Vein endothelial cell (primary cell): ENCODE measurements around the gene NUDT17. TPM values are rescaled to one million over a fixed set of nuclear protein-coding genes. Genes with fewer than 3 reads are reported as not detected.

Source experiments
- small RNA-seq: library from RNA; depleted of rRNA; stranded (forward); fragments of <200 nt; gene quantifications from one replicate; pipeline ENCODE3, GENCODE V24; 2012
- total RNA-seq: library from RNA; depleted of rRNA; stranded (reverse); fragments of >200 nt; gene quantifications from 2 replicates; pipeline ENCODE4 v1.2.3, GENCODE V29; 2012

Gene NUDT17
- total RNA-seq = 2.6 and 3.7 TPM in 2 replicates

GRCh38 chr1:145845514-145846161 lies at the start of gene NUDT17:
NUDT17 (plus strand) TSS chr1:145845630; CDS start chr1:145845641, 11 bp downstream.

GRCh38 chr1:145823565-145824498 lies 21.6 kb upstream of the NUDT17 start, which contains the start of the genes POLR3C and RNF115:
POLR3C (plus strand) TSS chr1:145824200; CDS start chr1:145825777, 1,577 bp downstream.
RNF115 (minus strand) TSS chr1:145824095; CDS start chr1:145823873, 222 bp downstream.

DNA sequence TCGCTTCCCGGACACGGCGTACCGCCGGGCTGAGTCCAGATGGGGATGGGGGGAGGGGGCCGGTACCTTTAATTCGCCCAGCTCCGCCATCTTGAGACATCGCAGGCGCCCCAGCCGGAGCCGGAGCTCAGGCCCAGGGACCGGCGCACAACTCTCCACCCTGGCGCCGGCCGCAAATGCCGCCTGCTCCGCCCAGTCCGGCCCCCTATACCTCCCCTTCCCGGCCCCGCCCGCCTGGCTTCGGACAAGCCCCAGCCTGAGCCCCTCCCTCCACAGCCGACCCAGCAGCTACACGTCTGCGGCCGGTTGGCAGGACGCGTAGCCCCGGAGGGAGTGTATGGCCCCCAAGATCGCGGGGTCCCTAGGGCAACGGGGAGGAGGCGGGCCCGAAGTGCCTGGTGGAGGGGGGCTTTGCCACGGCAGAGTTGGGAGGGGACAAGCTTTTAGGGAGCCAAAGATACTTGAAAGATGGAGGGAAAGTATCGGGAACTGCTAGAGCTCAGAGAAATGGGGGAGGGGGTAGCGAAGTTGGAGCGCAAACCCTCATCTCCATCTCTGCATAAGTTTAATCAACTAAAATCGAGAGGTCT lies 13.6 kb downstream of the NUDT17 start, which contains the start of gene PIAS3:
TSS of gene PIAS3 (minus strand) at position 181 of the 590 bp plus-strand sequence. CDS start at position 90, 91 bp downstream.

GRCh38 chr1:145885738-145886287 lies 40.4 kb downstream of the NUDT17 start, which contains the start of gene ANKRD35:
ANKRD35 (minus strand) TSS chr1:145885866; CDS start chr1:145885758, 108 bp downstream.

Small RNA genes lying within 50 kb of the gene (small RNA-seq; reads per million reads assigned to genes)
- not detected for gene MIR6736

Other genes starting within 250 kb of the NUDT17 start
- gene GPR89A, start 237.6 kb upstream of the NUDT17 start, total RNA-seq = 23.5 and 25.8 TPM in 2 replicates
- gene PDZK1, start 138.3 kb upstream of the NUDT17 start, total RNA-seq = 0.29 and 0.33 TPM in 2 replicates
- not detected in 2 replicates for gene CD160, start 126.1 kb upstream of the NUDT17 start, total RNA-seq
- gene RNF115, start 21.5 kb upstream of the NUDT17 start, total RNA-seq = 18.0 and 20.3 TPM in 2 replicates
- 48.3 and 56.2 TPM in 2 replicates for gene POLR3C, start 21.4 kb upstream of the NUDT17 start, total RNA-seq
- 18.3 and 19.6 TPM in 2 replicates for gene PIAS3, start 13.5 kb downstream of the NUDT17 start, total RNA-seq
- gene ANKRD35, start 40.2 kb downstream of the NUDT17 start, total RNA-seq = under 0.01 and 0.10 TPM in 2 replicates
- 40.2 and 51.3 TPM in 2 replicates for gene ITGA10, start 64.4 kb downstream of the NUDT17 start, total RNA-seq
- 22.5 and 28.1 TPM in 2 replicates for gene PEX11B, start 73.1 kb downstream of the NUDT17 start, total RNA-seq
- gene RBM8A, start 81.9 kb downstream of the NUDT17 start, total RNA-seq = 92.4 and 142 TPM in 2 replicates
- 51.5 and 52.3 TPM in 2 replicates for gene LIX1L, start 112.4 kb downstream of the NUDT17 start, total RNA-seq
- 0.19 and 0.33 TPM in 2 replicates for gene ANKRD34A, start 118.9 kb downstream of the NUDT17 start, total RNA-seq
- 8.1 and 10.8 TPM in 2 replicates for gene POLR3GL, start 119.1 kb downstream of the NUDT17 start, total RNA-seq
- 12.9 and 62.1 TPM in 2 replicates for gene TXNIP, start 150.9 kb downstream of the NUDT17 start, total RNA-seq
- gene HJV, start 176.1 kb downstream of the NUDT17 start, total RNA-seq = not detected in 2 replicates